ENCODE results near the gene VAT1L.
A peak's percentile ranks its signal among the peaks of the same experiment; 100 is the strongest.
"Not testable (repeated sequence)": the region's sequence is repeated elsewhere in the genome, so short reads cannot be mapped to it uniquely, and the experiment has no call there.

The VAT1L gene

DNA sequence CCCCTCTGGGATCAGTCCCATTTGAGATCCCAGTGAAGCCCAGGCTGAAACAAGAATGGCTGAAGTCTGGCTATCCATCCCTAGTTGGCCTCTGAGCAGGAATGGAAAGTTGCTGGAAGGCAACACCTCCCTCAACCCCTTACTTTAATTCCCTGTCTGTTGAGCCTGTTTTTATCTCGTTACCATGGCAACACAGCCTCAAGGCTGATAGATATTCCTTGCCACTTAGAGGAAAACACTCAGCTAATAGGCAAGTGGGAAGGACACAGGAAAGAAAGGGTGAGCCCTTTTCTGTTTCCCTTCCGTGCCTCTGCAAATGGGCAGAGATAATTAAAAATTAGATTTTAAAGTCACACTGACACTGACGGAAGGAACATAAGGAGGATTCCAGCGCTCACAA is 158.5 kb downstream of the VAT1L start:
- FAIRE-seq (no peak), DNase-seq (ENCODE audit: insufficient read length) (no peak)
- no peak for TF ChIP-seq POLR2AphosphoS5 (IDR thresholded peaks at IDR 0.05; ENCODE audit: low read depth, low read length)
- TF ChIP-seq TAF1 (IDR thresholded peaks at IDR 0.05; ENCODE audit: borderline replicate concordance, low read depth, low read length): no peak
- TF ChIP-seq POLR2A (IDR thresholded peaks at IDR 0.05; ENCODE audit: low read depth, low read length): no peak

DNA sequence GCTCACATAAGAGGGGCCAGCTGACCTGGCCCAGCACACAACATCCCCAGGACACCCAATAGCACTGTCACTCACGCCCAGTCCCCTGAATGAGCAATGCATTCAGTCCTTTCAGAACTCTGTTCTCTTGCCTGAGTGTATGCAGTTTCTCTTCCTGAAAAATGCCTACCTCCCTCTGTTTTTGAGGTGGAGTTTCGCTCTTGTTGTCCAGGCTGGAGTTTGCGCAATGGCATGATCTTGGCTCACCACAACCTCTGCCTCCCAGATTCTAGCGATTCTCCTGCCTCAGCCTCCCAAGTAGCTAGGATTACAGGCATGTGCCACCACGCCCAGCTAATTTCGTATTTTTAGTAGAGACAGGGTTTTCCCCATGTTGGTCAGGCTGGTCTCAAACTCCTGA is 159.2 kb downstream of the VAT1L start:
- not testable (repeated sequence) for DNase-seq (ENCODE audit: insufficient read length); FAIRE-seq

- FAIRE-seq: no peak
- DNase-seq (ENCODE audit: insufficient read length): no peak
- TF ChIP-seq POLR2AphosphoS5 (IDR thresholded peaks at IDR 0.05; ENCODE audit: low read depth, low read length) (no peak), TAF1 (IDR thresholded peaks at IDR 0.05; ENCODE audit: borderline replicate concordance, low read depth, low read length) (no peak), POLR2A (IDR thresholded peaks at IDR 0.05; ENCODE audit: low read depth, low read length) (no peak)
Measured at GRCh38 chr16:77948835-77949234, 160.5 kb downstream of the VAT1L start.

GRCh38 chr16:77949445-77949844 is 161.1 kb downstream of the VAT1L start:
- TF ChIP-seq POLR2A (IDR thresholded peaks at IDR 0.05; ENCODE audit: low read depth, low read length) (no peak), POLR2AphosphoS5 (IDR thresholded peaks at IDR 0.05; ENCODE audit: low read depth, low read length) (no peak), TAF1 (IDR thresholded peaks at IDR 0.05; ENCODE audit: borderline replicate concordance, low read depth, low read length) (no peak)
- DNase-seq (ENCODE audit: insufficient read length): no peak
- FAIRE-seq: no peak

- FAIRE-seq: no peak
- no peak for DNase-seq (ENCODE audit: insufficient read length)
- TF ChIP-seq POLR2A (IDR thresholded peaks at IDR 0.05; ENCODE audit: low read depth, low read length) (no peak), POLR2AphosphoS5 (IDR thresholded peaks at IDR 0.05; ENCODE audit: low read depth, low read length) (no peak)
Measured at GRCh38 chr16:77951788-77952187, 163.4 kb downstream of the VAT1L start.

DNA sequence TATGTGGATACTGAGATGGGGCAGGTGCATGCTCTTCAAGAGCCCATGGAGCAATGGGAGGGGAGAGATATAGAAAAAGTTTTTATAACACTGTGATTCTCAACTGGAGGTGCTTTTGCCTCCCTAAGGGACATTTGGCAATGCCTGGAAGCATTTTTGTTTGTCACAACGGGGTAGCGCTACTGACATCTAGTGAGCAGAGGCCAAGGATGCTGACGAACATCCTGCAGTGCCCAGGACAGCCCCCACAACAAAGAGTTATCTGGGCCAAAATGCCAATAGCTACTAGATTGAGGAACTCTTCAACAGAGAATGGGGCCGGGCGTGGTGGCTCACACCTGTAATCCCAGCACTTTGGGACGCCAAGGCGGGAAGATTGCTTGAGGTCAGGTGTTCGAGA is 166.8 kb downstream of the VAT1L start:
- no peak for FAIRE-seq
- DNase-seq (ENCODE audit: insufficient read length): no peak
- TF ChIP-seq POLR2AphosphoS5 (IDR thresholded peaks at IDR 0.05; ENCODE audit: low read depth, low read length) (no peak), POLR2A (IDR thresholded peaks at IDR 0.05; ENCODE audit: low read depth, low read length) (no peak), TAF1 (IDR thresholded peaks at IDR 0.05; ENCODE audit: borderline replicate concordance, low read depth, low read length) (no peak)

DNA sequence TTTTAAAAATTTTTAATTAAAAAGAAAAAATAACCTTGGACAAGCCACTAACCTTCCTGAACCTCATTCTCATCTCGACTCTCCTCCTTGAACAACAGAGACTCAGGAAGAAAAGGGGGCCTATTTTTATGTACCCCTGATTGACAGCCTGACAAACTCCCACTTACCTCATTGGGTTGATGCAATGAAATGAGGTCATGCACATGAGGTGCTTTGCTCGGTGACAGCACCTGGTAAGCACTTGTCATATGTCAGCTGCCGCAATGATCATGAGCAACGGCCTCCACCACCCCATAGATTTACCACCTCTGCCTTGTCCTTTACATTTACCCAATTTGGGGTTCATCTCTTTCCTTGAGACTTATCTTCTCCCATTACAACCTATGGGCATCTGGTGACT is 167.9 kb downstream of the VAT1L start:
- no peak for FAIRE-seq
- DNase-seq (ENCODE audit: insufficient read length): no peak
- TF ChIP-seq TAF1 (IDR thresholded peaks at IDR 0.05; ENCODE audit: borderline replicate concordance, low read depth, low read length) (no peak), POLR2A (IDR thresholded peaks at IDR 0.05; ENCODE audit: low read depth, low read length) (no peak), POLR2AphosphoS5 (IDR thresholded peaks at IDR 0.05; ENCODE audit: low read depth, low read length) (no peak)

DNA sequence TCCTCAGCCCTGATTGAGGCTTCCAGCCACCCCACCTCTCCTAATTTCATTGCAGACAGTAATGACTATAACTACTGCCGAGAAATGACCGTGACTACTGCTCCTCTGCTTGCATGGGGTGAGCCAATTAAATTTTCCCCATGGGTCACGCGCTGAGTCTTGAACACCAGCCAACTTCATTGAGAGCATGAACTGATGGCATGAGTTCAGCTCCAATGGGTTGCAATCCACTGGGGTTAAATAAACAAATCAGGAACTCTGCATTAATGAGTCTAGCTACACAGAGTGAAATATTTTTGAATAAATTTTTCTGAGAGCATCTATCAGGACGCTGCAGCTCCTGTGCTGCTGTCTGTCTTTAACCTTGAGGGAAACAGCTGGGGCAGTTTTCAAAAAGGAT is 172.4 kb downstream of the VAT1L start:
- FAIRE-seq (no peak), DNase-seq (ENCODE audit: insufficient read length) (no peak)
- no peak for TF ChIP-seq POLR2AphosphoS5 (IDR thresholded peaks at IDR 0.05; ENCODE audit: low read depth, low read length)
- TF ChIP-seq TAF1 (IDR thresholded peaks at IDR 0.05; ENCODE audit: borderline replicate concordance, low read depth, low read length): no peak
- TF ChIP-seq POLR2A (IDR thresholded peaks at IDR 0.05; ENCODE audit: low read depth, low read length): no peak

DNA sequence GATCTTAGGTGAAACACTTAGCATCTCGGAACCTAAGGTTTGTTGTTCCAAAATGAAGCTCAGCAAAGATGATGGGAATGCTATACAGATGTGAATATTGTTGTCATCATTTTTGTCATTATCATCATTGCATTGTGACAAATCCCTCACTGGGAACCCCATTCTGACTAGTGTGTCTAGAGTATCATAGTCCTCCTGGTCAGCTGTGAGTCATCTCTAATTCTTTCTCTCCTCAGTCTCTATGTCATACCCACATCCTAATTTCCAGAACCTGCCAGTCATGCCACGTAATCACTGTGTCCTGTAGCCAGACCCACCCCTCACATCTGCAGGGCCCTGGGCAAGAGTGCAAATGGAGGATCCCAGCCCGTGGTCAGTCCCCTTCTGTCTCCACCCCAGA is 173.4 kb downstream of the VAT1L start:
- DNase-seq (ENCODE audit: insufficient read length): no peak

DNA sequence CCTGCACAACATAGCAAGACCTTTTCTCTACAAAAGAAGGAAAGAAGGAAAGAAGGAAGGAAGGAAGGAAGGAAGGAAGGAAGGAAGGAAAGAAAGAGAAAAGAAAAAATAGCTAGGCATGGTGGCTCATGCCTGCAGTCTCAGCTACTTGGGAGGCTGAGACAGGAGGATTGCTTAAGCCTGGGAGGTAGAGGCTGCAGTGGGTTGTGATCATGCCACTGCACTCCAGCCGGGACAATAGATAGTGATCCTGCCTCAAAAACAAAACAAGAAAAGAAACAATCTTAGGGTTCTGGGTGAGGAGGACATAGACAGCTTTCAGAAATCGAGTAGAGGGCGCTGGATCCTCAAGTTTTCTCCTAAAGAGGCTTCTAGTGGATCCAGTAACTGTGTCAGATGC is 174.3 kb downstream of the VAT1L start:
- no peak for FAIRE-seq
- no peak for TF ChIP-seq POLR2AphosphoS5 (IDR thresholded peaks at IDR 0.05; ENCODE audit: low read depth, low read length)
- no peak for TF ChIP-seq TAF1 (IDR thresholded peaks at IDR 0.05; ENCODE audit: borderline replicate concordance, low read depth, low read length)
- no peak for DNase-seq (ENCODE audit: insufficient read length)

More for the DNA sequence above, 173.4 kb downstream of the VAT1L start:
- no peak for FAIRE-seq
- TF ChIP-seq POLR2A (IDR thresholded peaks at IDR 0.05; ENCODE audit: low read depth, low read length): no peak
- TF ChIP-seq TAF1 (IDR thresholded peaks at IDR 0.05; ENCODE audit: borderline replicate concordance, low read depth, low read length): no peak
- TF ChIP-seq POLR2AphosphoS5 (IDR thresholded peaks at IDR 0.05; ENCODE audit: low read depth, low read length): no peak

- DNase-seq (ENCODE audit: insufficient read length): no peak
- peak; percentile 78 for FAIRE-seq
- TF ChIP-seq POLR2A (IDR thresholded peaks at IDR 0.05; ENCODE audit: low read depth, low read length) (no peak), TAF1 (IDR thresholded peaks at IDR 0.05; ENCODE audit: borderline replicate concordance, low read depth, low read length) (no peak), POLR2AphosphoS5 (IDR thresholded peaks at IDR 0.05; ENCODE audit: low read depth, low read length) (no peak)
Measured at GRCh38 chr16:77963185-77964044, 175.1 kb downstream of the VAT1L start.

GRCh38 chr16:77965346-77965745 is 177.0 kb downstream of the VAT1L start:
- TF ChIP-seq POLR2AphosphoS5 (IDR thresholded peaks at IDR 0.05; ENCODE audit: low read depth, low read length) (no peak), POLR2A (IDR thresholded peaks at IDR 0.05; ENCODE audit: low read depth, low read length) (no peak), TAF1 (IDR thresholded peaks at IDR 0.05; ENCODE audit: borderline replicate concordance, low read depth, low read length) (no peak)
- DNase-seq (ENCODE audit: insufficient read length): no peak
- FAIRE-seq: no peak

All from GM12892 (cell line).